HG03064 (cell line): ENCODE data around the gene PIGL.

ENCODE experiments used
- ATAC-seq: cut with Tn5 transposase; IDR thresholded peaks from one replicate; pipeline ENCODE4 v1.9.1; 2021; ENCODE audit warnings: low read depth; ENCODE audit not compliant: unreplicated experiment

Gene PIGL

DNA sequence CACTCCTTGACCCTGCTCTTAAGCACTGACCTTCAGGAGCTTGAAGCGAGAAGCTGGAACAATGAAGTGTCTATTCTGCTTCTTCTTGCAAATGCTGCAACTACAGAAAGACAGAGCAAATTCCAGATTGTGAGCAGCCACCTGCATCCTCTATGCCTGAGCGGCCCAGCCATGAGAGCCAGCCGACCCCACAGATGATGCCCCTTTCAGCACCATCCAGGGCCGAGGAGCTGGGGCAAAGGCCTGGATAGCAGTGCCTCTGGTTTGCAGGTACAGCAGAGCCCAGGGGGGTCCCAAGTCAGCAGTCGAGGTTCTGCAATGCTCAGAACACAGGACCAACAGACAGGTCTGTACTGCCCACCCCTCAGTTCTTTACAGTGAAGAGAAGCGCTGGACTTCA is 131.6 kb downstream of the PIGL start:
- ATAC-seq, result no peak

- no peak for ATAC-seq
Observed at GRCh38 chr17:16349431-16349830, 132.4 kb downstream of the PIGL start.

DNA sequence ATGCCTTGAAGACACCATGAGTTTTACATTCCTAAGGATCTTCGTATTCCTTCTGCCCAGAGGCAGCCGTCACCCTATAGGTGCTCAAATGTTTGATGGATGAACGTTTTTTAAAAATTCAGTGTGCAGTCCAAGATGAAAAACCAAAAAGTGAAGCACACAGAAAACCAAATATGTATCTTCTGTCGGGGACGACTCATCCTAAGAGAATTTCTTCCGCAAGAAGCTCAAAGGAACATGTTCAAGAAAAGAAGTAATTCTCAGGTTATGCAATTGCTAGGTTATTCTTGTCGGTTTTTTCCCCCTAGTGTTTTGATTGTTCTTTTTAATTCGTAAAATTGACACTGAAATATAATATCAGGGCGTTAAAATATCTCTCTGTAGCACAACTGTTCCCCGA is 134.8 kb downstream of the PIGL start:
- ATAC-seq, result no peak

DNA sequence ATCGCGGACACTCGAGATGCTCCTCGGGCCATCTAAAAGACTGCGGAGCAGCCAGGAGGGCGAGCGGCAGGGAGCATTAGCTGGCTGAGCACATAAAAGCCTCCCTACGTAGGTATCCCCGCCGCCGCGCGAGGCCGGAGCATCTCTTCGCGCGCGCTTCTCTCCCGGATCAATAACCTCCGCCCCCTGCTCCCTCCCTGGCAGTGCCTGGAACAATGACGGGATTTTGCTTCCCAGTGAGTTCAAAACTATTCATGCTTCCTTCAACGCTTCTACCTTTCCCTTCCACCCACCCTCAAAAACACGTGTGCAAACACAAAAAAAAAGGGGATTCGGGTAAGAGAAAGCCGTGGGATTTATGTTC is 135.3 kb downstream of the PIGL start:
- no peak for ATAC-seq

DNA sequence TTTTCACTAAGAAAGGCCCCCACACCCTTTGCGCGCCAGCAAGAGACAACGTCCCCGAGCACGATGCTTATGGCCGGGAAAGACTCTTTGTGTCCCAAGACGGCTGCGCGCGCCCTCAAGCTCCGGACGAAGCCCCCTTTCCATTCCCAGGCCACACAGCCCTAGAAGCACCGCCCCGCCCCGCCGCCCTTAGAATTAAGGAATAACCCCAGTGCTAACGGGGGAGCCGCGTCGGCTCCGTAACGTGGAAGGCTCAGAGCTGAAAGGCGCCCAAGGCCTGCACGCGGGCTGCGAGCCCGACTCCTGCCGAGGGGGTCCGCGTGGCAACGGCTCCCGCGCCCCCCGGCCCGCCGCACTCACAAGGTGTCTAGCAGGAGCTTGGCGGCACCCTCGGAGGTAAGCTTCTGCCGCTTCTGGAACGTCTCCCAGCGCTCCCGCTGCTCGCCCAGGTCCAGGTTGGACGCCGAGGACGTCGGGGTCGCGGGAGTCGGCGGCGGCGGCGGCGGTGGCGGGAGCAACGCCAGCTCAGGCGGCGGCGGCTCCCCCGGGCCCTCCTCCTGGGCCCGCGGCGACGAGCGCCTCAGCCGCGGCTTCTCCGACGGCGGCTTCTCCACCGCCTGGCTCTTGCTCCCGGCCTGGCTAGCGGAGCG is 135.8 kb downstream of the PIGL start:
- ATAC-seq, result no peak

- ATAC-seq, result no peak
Observed at GRCh38 chr17:16353317-16354174, 136.5 kb downstream of the PIGL start, which contains the start of gene CENPV. CENPV (minus strand) TSS chr17:16353469; CDS start chr17:16353436, 33 bp downstream.

GRCh38 chr17:16354585-16354984 is 137.6 kb downstream of the PIGL start:
- ATAC-seq, result no peak

GRCh38 chr17:16358394-16358793 is 141.4 kb downstream of the PIGL start:
- ATAC-seq, result no peak

GRCh38 chr17:16361874-16362273 is 144.9 kb downstream of the PIGL start:
- no peak for ATAC-seq

DNA sequence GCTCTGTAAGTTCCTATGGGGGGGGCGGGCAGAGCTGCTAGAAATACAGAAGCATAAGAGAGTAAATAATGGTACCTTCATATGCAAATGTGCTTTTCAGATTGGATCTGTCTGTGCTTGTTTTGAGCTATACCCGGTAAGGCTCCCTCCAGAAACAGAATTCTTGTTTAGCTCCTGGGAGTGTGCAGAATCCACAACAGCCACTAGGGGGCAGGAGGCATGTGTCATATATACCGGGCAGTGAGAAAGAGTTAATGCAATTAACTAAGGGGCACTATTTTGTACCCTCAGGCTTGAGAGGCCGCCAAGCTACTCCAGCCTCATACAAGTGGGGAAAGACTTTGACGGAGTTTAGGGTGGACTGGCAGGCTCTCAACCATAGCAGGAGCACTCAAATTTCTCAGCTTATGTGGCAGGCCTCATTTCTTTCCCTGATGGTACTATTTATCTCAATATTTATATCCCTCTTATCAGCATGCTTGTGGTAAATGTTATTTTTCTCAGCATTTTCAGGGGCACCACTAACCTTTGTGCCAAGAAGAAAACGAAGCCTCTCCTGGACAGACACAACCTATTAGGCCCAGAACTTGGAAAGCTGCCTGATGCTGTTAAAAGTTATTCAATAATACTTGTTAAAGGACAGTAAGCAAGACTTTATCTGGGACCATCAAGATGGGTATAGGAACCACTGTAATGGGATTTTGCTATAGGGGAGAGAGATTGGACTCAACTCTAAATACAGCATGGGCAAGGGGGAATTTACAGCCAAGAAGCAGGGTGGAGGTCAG is 146.9 kb downstream of the PIGL start:
- no peak for ATAC-seq

DNA sequence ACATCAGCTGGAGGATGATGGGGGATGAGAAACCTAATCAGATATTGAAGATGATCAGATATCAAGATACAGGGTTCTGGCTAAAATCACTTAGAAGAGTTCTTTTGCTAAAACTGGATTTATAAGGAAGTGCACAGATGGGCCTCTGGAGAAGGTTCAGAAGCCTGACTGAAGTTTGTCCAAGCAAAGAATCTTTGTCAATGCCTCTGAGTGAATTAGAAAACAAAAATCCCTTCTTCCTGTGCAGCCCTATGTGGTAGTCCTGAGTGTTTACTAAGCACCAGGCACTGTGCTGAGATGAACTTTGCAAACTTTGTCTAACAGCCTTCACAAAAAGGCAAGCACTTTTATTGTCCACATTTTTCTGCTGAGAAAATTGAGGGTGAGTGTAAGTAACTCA is 147.6 kb downstream of the PIGL start:
- no peak for ATAC-seq

DNA sequence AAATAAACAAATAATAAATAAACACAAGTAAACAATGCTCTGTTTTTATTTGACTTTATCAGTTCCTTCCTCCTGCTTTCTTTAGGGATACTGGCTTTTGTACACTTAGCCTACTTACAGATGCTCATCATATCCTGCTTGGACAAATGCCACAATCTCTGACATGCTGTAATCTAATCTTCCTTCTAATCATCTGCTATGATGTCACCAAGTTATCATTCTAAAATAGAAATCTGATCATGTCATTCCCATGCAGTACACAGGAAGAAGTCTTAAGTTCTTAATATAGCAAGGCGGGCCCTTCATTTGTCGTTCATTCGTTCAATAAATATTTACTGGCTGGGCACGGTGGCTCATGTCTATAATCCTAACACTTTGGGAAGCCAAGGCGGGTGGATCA is 154.7 kb downstream of the PIGL start:
- ATAC-seq, result no peak

GRCh38 chr17:16374146-16374938 is 157.3 kb downstream of the PIGL start:
- no peak for ATAC-seq
